Measurements from ENCODE around the gene SESN2.
A peak's percentile ranks its signal among the peaks of the same experiment; 100 is the strongest.

The SESN2 gene

DNA sequence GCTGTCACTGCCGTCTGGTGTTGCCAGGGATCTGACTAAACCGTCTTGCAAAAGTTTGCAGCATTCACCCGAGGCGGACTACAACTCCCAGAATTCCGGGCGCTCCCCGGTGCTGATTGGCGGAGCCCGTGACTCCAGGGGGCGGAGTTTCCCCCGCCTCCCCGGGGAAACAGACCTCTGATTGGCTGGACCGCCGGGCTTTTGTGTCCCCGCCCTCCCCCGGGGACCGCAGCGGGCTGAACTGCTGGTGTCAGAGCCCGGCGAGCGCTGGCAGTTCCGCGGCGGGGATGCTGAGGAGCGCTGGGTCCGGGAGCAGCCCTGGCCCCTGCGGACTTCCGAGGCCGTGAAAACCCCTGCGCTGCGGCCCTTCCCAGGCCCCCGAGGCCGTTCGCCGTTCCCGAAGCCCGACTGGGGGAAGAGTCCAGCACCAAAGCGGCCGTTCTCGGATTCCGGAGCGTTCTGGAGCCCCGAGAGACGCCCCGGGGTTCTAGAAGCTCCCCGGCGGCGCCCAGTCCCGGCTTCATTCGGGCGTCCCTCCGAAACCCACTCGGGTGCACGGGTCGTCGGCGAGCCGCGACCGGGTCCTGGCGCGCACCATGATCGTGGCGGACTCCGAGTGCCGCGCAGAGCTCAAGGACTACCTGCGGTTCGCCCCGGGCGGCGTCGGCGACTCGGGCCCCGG lies at the start of gene SESN2:
SESN2 (plus strand) TSS at position 267 of the 682 bp plus-strand sequence; CDS start at position 597, 330 bp downstream.
- DNase-seq = peak; percentile 97 to 98

GRCh38 chr1:28209700-28210099 lies 49.6 kb upstream of the SESN2 start:
- DNase-seq = no peak

DNA sequence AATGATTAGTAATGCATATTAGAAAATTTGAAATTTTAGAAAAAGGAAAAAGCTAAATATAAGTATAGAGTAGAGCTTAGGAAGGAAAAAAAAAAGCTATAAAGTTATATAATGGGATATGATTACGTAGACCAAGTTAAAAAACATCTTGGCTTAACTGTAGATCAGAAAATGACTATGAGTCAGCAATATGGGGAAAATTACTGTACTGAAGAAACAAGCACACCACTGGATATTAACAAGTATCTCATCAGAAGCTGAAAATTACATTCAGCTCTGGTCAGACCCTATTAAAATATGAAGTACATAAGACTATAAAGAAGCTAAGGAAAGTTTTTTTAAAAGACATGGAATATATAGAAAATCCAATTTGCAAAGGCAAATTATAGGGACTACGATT lies 46.0 kb upstream of the SESN2 start:
- no peak for DNase-seq

DNA sequence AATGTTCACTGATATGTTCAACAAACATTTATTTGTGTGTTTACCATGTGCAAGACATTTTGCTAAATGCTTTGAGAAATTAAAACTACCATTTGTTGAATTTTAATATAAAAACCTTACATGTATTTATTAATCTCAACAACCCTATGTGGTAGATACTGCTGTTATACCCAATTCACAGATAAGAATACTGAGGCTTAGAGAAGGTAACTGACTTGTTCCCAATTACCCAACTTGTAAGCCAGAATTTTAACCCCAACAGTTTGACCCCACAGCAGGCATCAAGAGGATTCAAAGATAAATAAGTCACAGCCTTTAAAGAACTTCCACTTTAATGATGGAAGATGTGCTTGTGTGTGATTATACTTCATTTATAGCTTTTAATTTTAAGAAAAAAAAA lies 30.2 kb upstream of the SESN2 start:
- DNase-seq = no peak

GRCh38 chr1:28229996-28230395 lies 29.3 kb upstream of the SESN2 start:
- no peak for DNase-seq

- peak; percentile 73 to 85 for DNase-seq
These were observed 26.6 kb upstream of the SESN2 start, which contains the start of gene DNAJC8 for GRCh38 chr1:28232558-28233263. Gene DNAJC8, minus strand, starts transcription at chr1:28233029. Its CDS starts 31 bp downstream, at chr1:28232998.

DNA sequence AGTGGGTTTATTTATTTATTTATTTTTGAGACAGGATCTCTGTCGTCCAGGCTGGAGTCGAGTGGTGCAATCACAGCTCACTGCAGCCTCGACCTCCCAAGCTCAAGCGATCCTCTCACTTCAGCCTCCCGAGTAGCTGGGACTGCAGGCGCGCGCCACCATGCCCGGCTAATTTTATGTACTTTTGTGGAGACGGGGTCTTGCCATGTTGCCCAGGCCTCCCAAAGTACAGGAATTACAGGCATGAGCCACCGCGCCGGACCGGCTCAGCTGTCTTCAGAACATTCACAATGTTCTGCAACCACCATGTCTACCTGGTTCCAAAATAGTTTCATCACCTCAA lies 26.1 kb upstream of the SESN2 start:
- no peak for DNase-seq

- DNase-seq = peak; percentile 88 to 96
These were observed 23.3 kb upstream of the SESN2 start, which contains the start of gene ATP5IF1 for GRCh38 chr1:28235755-28236655. Gene ATP5IF1, plus strand, starts transcription at chr1:28236124. Its CDS starts 60 bp downstream, at chr1:28236184.

- DNase-seq = no peak
These were observed 22.5 kb upstream of the SESN2 start for GRCh38 chr1:28236656-28237322.

DNA sequence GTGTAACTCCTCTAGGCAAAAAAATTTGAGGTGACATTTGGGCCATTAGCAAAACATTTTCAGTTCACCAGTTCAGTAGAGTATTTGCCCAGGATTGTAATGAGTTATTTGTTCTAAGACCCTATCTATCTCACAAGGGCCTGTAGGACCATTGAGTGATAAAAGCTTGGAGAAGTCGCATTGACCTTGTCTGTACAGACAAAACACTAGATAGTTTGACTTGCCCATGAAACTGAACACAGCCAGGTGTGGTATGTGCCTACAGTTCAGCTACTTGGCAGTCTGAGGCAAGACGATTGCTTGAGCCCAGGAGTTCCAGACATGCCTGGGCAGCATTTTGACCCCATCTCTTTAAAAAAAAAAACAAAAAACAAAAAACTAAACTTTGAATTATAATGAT lies 20.3 kb upstream of the SESN2 start:
- DNase-seq = no peak

GRCh38 chr1:28240024-28240423 lies 19.3 kb upstream of the SESN2 start:
- DNase-seq = no peak

- no peak for DNase-seq
These were observed 17.6 kb upstream of the SESN2 start for GRCh38 chr1:28241638-28242241.

- DNase-seq = no peak
These were observed 15.5 kb upstream of the SESN2 start for GRCh38 chr1:28243685-28244311.

GRCh38 chr1:28244549-28245251 lies 14.6 kb upstream of the SESN2 start:
- no peak for DNase-seq

DNA sequence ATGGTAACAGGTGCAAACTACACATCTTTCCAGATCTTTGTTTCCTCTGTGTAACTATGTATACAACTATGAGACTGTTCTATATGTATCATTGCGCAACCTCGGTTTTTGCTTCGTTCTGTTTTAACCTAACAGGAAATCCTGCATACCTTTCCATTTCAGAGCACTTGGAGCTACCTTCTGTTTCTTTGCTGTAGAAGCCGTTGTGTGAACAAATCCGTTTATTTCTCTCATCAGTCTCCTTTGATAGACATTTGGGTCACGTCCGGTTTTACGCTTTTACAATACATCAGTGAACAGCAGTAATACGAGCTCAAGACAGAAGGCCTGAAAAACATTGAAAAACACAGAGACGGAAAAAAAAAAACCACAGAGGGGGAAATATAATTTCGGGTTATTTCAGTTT lies 12.9 kb upstream of the SESN2 start:
- peak in 1 of 2 experiments; percentile 21 for DNase-seq

GRCh38 chr1:28247612-28248272 lies 11.6 kb upstream of the SESN2 start:
- DNase-seq = no peak

GRCh38 chr1:28248273-28249012 lies 10.9 kb upstream of the SESN2 start:
- peak; percentile 48 to 74 for DNase-seq

GRCh38 chr1:28249013-28249865 lies 10.1 kb upstream of the SESN2 start:
- peak in 1 of 2 experiments; percentile 40 for DNase-seq

GRCh38 chr1:28249866-28250295 lies 9.4 kb upstream of the SESN2 start:
- no peak for DNase-seq

Measured in NCI-H524 (cell line).